Fibroblast of peridontal ligament (primary cell): ENCODE data around the gene VAMP5.

ENCODE experiments used
- DNase-seq: peaks from one replicate; pipeline ENCODE4 v3.0.0-alpha.2; 2010; ENCODE audit errors: extremely low read depth

The VAMP5 gene, protein sequence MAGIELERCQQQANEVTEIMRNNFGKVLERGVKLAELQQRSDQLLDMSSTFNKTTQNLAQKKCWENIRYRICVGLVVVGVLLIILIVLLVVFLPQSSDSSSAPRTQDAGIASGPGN

DNA sequence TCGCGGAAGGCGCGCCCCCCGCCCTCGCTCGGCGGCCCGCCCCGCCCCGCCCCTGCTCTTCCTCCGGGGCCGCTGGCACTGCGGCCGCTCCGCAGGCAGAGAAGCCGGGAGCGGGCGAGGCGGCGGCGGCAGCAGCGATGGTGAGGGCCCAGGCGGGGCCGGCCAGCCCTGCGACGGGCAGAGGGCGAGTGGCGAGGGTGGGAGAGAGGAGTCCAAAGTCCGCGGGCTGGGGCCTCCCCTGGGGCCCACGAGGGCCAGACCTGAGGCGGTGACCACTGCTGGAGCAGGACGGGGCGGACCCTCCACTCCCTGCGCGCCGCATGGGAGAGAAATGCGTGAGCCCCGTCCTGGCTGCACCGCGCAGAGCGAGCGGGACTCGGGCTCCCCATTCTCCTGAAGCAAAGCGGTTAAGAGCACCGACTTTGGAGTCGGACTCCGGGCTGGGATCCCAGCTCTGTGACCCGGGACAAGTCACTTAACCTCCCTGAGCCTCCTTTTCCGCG lies at the start of gene VAMP5:
TSS of gene VAMP5 (plus strand) at position 78 of the 503 bp plus-strand sequence. CDS start at position 138, 60 bp downstream.
- no peak for DNase-seq

DNA sequence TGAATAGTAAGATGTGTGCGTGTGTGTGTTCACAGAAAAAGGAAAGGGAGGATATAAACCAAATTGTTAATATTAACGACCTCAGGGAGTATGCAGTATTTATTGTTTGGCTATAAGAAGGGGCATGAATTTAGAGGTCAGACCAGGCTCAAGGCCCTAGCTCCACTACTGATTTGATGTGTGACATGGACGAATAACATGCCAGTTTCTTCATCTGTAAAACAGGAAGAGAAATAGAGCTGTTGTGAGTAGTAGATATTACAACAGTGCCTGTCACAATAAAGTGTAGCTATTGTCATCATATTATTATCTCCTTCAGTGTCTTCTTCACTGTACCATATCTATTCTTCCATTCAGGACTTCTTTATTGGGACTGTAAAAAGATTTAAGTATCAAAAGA lies 49.4 kb upstream of the VAMP5 start:
- DNase-seq, result no peak

DNA sequence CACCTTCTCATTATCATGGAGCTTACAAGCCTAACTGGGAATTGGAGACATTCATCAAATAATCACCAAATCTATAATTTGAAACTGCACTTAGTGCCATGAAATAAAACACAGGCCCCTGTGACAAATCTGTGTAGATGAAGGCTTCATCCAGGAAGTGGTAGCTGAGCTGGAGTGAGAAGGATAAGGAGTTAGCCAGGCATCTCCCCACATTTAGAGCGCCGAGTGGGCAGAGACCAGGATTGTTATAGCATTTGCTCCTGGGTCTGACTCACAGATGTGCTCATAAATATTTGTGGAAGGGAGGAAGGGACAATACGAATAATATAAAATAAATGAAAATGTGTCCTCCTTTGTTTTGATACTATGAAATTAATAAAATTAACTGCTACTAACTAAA lies 47.8 kb upstream of the VAMP5 start:
- peak; percentile 67 for DNase-seq

DNA sequence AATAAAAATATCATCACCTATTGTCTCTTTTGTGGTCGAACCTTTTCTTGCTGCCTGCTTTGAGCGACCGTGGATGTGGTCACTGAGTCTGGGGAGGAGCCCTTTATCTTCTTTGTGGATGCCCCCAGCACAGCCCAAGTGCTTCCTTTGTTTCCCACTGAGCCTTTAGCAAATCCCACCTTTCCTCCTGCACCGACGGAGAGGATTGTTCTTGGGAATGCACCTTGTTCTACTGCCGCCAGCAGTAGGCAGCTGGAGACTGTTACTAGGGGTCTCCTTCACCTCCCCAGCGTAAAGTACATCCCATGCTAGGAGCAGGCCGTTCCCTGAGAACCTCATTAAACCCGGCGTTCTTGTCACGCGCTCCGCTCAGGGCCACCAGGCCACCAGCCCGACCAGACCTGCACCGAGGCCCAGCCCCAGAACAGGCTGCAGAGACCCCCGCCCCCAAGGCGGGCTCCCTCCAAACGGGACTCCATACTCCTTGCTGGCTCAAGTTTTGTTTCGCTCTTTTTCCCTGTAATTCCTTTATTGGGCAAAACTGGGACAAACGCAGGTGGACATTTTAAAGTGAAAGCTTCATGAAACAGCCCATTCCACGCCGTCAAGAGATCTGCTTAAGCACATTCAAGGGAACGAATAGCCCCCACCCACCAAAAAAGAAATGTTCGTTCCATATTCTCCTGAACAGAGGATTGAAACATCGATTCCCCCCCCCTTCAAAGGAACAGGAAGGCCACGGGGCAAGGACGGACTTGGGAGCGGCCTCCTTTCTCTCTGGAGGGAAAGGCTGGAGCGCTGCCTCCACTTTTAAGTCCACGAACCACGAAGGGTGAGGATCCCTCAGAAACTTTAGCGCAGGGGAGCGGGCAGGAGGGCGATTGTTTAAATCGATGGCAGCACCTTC lies 46.4 kb upstream of the VAMP5 start:
- DNase-seq, result peak; percentile 50

DNA sequence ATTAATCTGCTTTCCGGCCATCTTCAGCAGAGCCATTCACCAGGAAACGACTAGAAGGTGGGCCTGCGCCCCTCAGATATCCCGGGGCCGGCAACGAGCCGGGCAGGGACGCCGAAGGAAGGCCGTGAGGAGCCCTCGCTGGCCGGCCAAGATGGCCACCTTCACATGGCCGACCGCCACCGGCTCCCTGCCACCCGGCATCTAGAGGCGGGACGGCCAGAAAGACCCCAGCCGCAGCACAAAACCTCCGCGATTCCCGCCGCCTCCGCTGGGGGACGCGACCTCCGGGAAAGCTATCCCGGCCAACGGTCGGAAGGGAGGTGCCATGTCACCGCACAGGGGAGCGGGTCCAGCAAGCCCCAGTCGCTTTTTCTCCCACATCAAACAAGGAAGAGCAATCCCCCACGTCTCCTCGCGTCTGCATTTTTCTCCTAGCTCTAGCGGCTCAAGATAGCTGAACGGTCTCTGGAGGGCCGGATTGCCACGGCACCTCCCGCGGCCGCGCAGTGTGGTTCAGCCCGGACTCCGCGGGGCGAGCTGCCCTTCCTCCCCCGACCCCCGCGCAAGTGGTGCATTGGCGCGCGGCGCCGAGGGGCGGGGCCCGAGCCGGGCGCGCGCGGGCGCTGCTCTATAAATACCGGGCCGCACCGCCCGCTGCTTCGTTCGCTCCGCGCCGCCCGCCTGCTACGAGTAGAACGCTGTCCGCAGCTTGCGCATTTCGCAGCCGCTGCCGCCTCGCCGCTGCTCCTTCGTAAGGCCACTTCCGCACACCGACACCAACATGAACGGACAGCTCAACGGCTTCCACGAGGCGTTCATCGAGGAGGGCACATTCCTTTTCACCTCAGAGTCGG lies 45.5 kb upstream of the VAMP5 start, which contains the start of gene MAT2A:
TSS of gene MAT2A (plus strand) at position 662 of the 854 bp plus-strand sequence. CDS start at position 782, 120 bp downstream.
- DNase-seq, result peak; percentile 90

DNA sequence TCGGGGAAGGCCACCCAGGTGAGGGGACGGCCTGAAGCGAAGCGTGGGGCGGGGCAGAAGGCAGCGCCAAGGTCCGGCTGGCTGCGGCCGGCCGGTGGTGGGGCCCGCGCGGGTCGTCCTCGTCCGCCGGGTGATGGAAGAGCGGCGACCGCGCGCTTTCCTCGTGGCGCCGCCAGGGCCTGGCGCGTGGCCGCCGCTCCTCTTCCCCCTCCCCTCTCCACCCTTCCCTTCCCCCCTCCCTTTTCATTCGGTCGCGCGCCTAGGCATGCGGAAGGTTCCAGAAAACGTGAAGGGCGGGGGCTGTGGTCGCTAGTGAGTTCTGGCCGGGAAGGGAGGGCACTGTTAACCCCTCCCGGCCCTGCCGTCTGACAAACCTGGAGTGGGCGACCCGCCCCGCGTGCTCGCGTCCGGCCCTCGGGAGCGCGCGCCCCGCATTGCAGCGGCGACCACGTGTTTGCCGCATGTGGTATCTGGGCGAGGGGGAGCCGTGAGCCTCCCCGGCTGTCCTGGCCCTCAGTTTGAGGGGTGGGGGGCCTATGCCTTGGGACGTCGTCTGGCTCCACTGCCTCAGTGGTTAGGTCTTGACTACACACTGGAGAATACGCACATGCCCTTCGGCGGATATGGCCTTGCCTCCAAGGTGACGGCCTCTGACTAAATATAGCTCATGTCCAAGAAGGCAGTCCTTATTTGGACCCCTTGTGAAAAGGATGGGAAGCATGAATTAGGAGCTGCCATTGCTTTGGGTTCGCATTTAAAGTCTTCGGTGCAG lies 44.7 kb upstream of the VAMP5 start:
- DNase-seq, result peak; percentile 67

DNA sequence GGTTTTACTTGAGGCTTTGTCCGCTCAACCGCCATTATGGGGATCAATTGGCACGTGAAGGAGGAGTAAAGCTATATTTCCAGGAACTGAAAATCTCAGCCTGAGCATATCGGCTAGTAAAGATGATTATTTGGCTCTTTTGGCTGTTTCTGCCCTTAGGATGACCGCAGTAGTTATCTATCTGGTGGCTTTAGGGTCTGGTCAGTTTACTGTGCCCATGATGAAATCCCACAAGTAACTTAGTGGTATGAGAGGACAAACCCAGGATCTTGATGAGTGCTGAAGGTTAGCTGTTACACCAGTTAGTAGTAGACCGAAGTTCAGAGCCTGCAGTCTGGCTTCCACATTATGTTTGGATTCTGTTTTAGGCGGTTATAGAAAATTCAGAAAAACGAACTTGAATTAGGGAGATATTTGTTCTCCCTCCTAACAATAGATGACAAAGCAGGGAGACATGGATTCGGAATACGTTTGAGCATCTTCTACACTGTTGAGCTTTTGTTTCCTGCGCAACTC lies 44.0 kb upstream of the VAMP5 start:
- peak; percentile 41 for DNase-seq

DNA sequence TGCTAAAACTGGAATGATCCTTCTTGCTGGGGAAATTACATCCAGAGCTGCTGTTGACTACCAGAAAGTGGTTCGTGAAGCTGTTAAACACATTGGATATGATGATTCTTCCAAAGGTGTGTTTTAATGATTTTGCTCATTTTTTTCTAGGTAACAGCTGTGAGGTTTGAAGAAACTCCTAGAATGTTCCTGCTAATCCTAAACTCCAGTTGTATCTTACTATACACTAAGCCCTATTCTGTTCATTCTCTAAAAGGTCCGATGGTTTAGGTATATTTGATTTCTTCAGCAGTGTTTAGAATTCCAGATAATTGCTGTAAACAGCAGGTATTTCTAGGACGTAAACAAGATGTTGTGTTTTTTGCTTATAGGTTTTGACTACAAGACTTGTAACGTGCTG lies 43.0 kb upstream of the VAMP5 start:
- no peak for DNase-seq

DNA sequence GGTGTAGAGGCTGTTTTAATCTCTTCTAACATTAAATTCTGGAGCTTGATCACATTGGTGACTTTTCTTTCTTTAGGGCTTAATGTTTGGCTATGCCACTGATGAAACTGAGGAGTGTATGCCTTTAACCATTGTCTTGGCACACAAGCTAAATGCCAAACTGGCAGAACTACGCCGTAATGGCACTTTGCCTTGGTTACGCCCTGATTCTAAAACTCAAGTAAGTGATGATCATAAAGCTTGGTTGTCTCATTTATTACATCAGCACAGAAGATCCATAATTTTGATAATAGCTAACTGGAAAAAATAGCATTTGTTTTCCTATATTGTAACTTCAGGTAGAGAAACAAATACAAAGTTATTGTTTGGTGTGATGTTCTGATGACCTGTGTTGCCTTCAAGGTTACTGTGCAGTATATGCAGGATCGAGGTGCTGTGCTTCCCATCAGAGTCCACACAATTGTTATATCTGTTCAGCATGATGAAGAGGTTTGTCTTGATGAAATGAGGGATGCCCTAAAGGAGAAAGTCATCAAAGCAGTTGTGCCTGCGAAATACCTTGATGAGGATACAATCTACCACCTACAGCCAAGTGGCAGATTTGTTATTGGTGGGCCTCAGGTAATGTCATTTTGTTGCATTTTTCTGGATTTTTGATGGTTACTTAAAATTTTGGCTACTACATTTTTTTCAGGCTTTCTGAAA lies 42.3 kb upstream of the VAMP5 start:
- DNase-seq, result peak; percentile 81

DNA sequence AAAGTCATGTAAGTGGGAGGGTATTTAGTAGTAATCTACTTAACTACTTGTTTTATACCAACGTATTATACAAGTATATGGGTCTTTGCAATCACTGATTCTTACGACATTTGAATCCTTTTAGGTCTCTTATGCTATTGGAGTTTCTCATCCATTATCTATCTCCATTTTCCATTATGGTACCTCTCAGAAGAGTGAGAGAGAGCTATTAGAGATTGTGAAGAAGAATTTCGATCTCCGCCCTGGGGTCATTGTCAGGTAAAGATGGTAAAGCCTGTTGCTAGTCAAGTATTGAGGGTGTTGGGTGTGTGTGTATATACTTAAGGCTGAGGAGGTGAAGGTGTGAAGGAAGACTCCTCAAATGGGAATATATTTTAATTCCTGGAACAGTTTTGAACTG lies 41.5 kb upstream of the VAMP5 start:
- DNase-seq, result no peak

DNA sequence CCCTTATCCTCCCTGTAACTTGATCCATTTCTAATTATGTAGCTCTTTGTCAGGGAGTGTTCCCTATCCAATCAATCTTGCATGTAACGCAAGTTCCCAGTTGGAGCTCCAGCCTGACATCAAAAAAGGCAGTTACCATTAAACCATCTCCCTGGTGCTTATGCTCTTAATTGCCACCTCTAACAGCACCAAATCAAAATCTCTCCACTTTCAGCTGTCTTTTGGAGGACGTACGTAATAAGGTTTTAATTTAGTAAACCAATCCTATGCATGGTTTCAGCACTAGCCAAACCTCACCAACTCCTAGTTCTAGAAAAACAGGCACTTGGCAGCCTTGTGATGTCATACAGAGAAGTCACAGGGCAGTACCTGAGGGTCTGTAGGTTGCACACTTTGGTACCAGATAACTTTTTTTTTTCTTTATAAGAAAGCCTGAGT lies 40.0 kb upstream of the VAMP5 start:
- DNase-seq, result peak; percentile 14

DNA sequence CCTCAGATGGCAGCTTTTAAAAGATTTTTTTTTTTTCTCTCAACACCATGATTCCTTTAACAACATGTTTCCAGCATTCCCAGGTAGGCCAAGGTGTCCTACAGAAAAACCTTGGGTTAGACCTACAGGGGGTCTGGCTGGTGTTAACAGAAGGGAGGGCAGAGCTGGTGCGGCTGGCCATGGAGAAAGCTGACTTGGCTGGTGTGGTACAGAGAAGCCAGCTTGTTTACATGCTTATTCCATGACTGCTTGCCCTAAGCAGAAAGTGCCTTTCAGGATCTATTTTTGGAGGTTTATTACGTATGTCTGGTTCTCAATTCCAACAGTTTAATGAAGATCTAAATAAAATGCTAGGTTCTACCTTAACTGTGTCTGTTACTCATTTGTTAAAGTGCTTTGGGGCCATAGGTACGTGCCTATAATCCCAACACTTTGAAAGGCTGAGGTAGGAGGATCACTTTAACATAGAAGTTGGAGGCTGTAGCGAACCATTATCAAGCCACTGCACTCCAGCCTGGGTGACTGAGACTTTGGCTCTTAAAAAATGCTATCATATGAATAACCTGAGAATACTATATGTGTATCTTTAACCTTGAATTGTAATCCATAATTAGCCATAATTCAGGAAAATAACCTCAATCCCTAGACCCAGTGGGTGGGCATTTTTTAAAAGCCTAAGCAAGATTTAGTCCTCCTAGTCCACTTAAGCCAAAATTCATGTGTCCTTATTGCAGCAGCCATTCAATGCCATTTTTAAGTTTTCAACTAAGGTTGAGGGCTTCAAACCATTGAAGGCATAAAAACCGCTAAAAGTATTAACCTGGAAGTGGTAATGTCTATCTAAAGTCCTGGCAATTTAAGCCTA lies 39.1 kb upstream of the VAMP5 start:
- DNase-seq, result peak; percentile 10

DNA sequence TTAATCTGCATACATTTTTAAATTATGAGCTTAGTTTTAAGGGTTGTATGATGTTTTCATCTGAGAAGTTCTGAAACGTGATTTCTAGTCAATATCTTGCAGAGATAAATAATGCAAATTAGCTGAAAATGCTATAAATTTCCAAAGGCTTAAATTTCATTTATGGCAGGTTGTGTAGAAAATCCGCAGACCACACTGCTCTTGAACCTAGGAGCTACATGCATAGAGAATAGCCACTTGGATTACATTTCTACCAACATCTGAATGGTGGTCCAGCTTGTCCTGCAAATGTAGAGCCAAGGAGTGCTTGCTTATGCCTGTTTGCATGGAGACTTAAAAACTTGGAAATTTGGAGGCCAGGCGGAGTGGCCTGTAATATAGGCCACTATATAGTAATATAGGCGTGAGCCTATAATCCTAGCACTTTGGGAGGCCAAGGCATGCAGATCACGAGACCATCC lies 38.4 kb upstream of the VAMP5 start:
- DNase-seq, result peak; percentile 13

DNA sequence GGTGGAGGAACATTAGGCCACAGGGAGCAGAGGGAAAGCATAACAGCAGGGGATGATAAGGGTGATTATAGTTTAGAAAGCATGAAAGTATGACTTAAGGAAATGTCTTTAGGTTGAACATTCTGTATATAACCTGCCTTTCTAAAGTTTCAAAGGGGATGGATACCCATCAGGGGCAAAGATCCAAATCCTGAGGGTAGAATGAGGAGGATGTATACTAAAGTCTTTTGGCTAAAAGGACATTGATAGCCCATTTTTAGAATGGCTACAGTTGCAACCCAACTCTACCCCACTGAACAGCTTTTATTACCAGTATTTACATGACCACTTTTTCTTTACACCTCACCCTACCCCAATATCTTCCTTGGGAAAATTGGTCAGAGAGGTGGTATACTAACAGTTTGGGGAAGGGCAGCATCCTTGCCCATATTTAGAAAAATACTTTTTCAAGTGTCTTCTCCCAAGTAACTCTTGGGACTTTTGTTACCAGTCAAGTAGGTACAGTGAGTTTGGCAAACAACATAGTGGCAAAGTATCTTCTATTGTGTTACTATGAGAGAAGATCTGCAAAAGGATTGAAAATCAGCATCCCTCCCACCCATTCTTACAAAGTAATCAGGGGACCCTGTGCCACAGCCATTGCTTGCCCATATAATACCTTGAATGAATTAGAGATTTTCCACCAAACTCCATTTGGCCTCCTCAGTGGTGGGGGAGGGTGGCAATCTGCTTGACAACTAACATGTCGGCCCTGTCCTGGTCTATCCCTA lies 37.0 kb upstream of the VAMP5 start:
- peak; percentile 33 for DNase-seq

DNA sequence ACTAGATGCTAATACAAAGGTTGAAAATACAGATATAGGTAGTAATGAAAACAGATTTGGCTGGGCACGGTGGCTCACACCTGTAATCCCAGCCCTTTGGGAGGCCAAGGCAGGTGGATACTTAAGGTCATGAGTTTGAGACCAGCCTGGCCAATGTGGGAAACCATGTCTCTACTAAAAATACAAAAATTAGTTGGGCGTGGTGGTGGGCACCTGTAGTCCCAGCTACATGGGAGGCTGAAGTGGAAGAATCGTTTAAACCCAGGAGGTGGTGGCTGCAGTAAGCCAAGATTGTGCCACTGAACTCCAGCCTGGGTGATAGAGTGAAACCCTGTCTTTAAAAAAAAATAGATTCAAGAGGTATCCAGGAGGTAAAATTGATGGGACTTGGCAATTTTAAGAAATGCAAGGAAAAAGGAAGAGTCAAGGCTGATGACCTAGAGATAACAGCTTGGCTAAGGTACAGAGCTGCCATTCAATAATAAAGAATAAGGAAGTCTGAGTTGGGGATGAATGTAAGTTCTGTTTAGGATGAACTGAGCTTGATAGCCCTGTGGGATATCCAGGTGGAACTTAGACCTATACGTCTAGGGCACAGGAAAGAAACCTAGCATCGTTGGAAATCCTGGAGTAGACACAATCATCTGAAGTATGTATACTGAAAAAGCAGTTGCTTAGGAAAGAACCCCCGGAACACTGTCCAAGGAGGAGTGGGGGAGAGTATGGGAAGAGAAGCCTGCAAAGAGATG lies 36.2 kb upstream of the VAMP5 start:
- peak; percentile 64 for DNase-seq

DNA sequence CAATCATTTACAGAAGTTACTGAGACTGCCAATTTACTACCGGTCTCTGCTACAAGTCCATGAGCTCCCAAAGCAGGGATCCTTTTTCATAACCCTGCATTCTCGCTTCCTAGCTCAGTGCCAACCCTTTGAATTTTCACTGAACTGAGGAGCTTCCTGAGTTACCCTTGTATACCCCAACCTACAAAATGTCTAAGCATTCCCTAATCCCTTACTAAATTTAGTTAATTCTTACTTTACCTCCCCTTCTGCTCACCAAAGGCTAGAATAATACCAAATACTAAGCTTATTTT lies 35.7 kb upstream of the VAMP5 start:
- no peak for DNase-seq

DNA sequence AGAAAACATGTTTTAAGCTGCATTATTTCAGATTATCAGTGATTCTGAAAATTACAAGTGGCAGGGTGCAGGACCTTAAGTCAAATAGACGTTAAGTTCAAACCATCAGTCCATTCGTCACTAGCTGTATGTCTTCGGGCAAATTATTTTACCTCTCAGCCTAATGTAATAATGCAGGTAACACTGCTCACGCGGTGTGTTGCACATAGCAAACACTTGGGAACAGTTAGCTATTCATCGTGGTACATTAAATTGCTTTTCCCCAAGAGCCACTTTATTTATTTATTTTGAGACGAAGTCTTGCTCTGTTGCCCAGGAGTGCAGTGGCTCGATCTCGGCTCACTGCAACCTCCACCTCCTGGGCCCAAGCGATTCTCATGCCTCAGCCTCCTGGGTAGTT lies 35.1 kb upstream of the VAMP5 start:
- peak; percentile 5 for DNase-seq

DNA sequence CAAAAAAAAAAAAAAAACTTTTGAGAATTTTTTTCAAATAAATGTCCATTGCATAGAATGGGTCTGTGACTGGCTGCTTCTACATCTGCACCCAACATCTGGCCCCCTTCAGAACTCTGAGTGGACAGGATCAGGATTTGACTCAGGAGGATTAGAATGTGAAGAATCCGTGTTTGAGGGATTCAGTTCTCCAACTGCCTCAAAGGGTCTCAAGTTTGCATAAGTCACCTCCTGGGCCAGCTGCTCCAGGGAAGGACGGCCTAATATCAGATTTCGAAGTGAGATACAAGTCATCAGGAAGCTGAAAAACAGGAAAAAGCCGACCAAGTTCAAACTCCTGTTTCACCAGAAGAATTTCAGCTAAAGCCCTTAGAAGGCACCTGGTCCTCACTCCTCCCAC lies 34.4 kb upstream of the VAMP5 start:
- DNase-seq, result peak; percentile 92
